Body of pancreas (tissue), 4 donors: ENCODE measurements around the gene SLC7A6.

Experiments
- CTCF ChIP-seq, 7 experiments: fragments of 450-650 bp in 4 of 7; fragments of 200-600 bp in 3 of 7; sonication (generic) in 3 of 7; IDR thresholded peaks; one replicate each; pipeline ENCODE4 v1.5.1; 2016 to 2019; ENCODE audit warnings: antibody characterized with exemption in 7 of 7
- POLR2A ChIP-seq, 3 donors: fragments of 450-650 bp; IDR thresholded peaks; one replicate each; pipeline ENCODE4 v1.6.1; 2016; ENCODE audit warnings: antibody characterized with exemption in 3 of 3, mild to moderate bottlenecking in 2 of 3

GRCh38 chr16:68290450-68290849 is 26.1 kb downstream of the SLC7A6 start:
- TF ChIP-seq CTCF (IDR thresholded peaks at IDR 0.05) (no peak), POLR2A (IDR thresholded peaks at IDR 0.05) (no peak)
